ENCODE data around the gene NFIA.

Gene NFIA

GRCh38 chr1:61434276-61434675 lies 351.9 kb downstream of the NFIA start:
- DNase-seq (ENCODE audit: low read depth): no peak

- no peak for DNase-seq (ENCODE audit: low read depth)
Observed at GRCh38 chr1:61435226-61435625, 352.9 kb downstream of the NFIA start.

GRCh38 chr1:61436016-61436415 lies 353.7 kb downstream of the NFIA start:
- no peak for DNase-seq (ENCODE audit: low read depth)

- no peak for DNase-seq (ENCODE audit: low read depth)
Observed at GRCh38 chr1:61436491-61437120, 354.2 kb downstream of the NFIA start.

- no peak for DNase-seq (ENCODE audit: low read depth)
Observed at GRCh38 chr1:61439234-61439633, 356.9 kb downstream of the NFIA start.

- no peak for DNase-seq (ENCODE audit: low read depth)
Observed at GRCh38 chr1:61441723-61442262, 359.4 kb downstream of the NFIA start.

- DNase-seq (ENCODE audit: low read depth): no peak
Observed at GRCh38 chr1:61442544-61442943, 360.2 kb downstream of the NFIA start.

GRCh38 chr1:61444288-61444687 lies 361.9 kb downstream of the NFIA start:
- DNase-seq (ENCODE audit: low read depth): no peak

GRCh38 chr1:61445269-61445825 lies 363.0 kb downstream of the NFIA start:
- DNase-seq (ENCODE audit: low read depth): no peak

- no peak for DNase-seq (ENCODE audit: low read depth)
Observed at GRCh38 chr1:61446531-61446991, 364.2 kb downstream of the NFIA start.

GRCh38 chr1:61447106-61447967 lies 365.0 kb downstream of the NFIA start:
- no peak for DNase-seq (ENCODE audit: low read depth)

- no peak for DNase-seq (ENCODE audit: low read depth)
Observed at GRCh38 chr1:61447968-61448430, 365.6 kb downstream of the NFIA start.

- DNase-seq (ENCODE audit: low read depth): no peak
Observed at GRCh38 chr1:61448914-61449313, 366.6 kb downstream of the NFIA start.

GRCh38 chr1:61449410-61449809 lies 367.0 kb downstream of the NFIA start:
- DNase-seq (ENCODE audit: low read depth): no peak

- no peak for DNase-seq (ENCODE audit: low read depth)
Observed at GRCh38 chr1:61450454-61450853, 368.1 kb downstream of the NFIA start.

- DNase-seq (ENCODE audit: low read depth): no peak
Observed at GRCh38 chr1:61450872-61451571, 368.7 kb downstream of the NFIA start.

GRCh38 chr1:61451572-61451968 lies 369.2 kb downstream of the NFIA start:
- DNase-seq (ENCODE audit: low read depth): no peak

- no peak for DNase-seq (ENCODE audit: low read depth)
Observed at GRCh38 chr1:61452176-61453035, 370.0 kb downstream of the NFIA start.

- peak; percentile 53 for DNase-seq (ENCODE audit: low read depth)
Observed at GRCh38 chr1:61453111-61453961, 371.0 kb downstream of the NFIA start.

- DNase-seq (ENCODE audit: low read depth): no peak
Observed at GRCh38 chr1:61455400-61455799, 373.0 kb downstream of the NFIA start.

All from stimulated activated CD4-positive, alpha-beta T cell treated with anti-CD3 and anti-CD28 coated beads, Interleukin-2, amount 100 ng/mL, for 4 hours (primary cell).